Omental fat pad (tissue), 4 donors: ENCODE measurements around the gene KDM6A. TPM values are rescaled to one million over a fixed set of nuclear protein-coding genes. Genes with fewer than 3 reads are reported as not detected.
"Not testable (repeated sequence)": the region's sequence is repeated elsewhere in the genome, so short reads cannot be mapped to it uniquely, and the experiment has no call there.

Experiments
- ATAC-seq: fragments of 150-250 bp; one replicate; pipeline ENCODE4 v1.9.1; 2016; ENCODE audit warnings: mild to moderate bottlenecking, moderate library complexity; ENCODE audit not compliant: low FRiP score
- DNase-seq: peaks from one replicate; pipeline ENCODE4 v3.0.0-alpha.2; 2019; ENCODE audit warnings: low spot score
- CTCF ChIP-seq, 3 donors: fragments of 450-650 bp; IDR thresholded peaks; one replicate each; pipeline ENCODE4 v1.5.1; 2016 to 2017; ENCODE audit warnings: antibody characterized with exemption in 3 of 3, mild to moderate bottlenecking in 3 of 3, moderate library complexity in 2 of 3
- total RNA-seq, 4 donors: library from RNA; depleted of rRNA; stranded (reverse); fragments of >200 nt; gene quantifications; one replicate each; pipeline ENCODE4 v1.1.0, GENCODE V29; 2016

KDM6A gene
- total RNA-seq, 4 donors from 2014 or later: 24.4 to 41.3 (median 29.9) TPM

GRCh38 chrX:44844204-44844603, 28.8 kb upstream of the KDM6A start:
- DNase-seq (no peak), ATAC-seq (no peak)
- no peak for TF ChIP-seq CTCF (IDR thresholded peaks at IDR 0.05)

GRCh38 chrX:44850891-44851290, 22.1 kb upstream of the KDM6A start:
- not testable (repeated sequence) for ATAC-seq

GRCh38 chrX:44871114-44871645, 1.8 kb upstream of the KDM6A start:
- TF ChIP-seq CTCF (IDR thresholded peaks at IDR 0.05): no peak
- DNase-seq (no peak), ATAC-seq (no peak)

More at GRCh38 chrX:44850891-44851290, 22.1 kb upstream of the KDM6A start:
- DNase-seq: not testable (repeated sequence)

GRCh38 chrX:44871931-44872820, 812 bp upstream of the KDM6A start:
- DNase-seq (no peak), ATAC-seq (peak; percentile 46)
- TF ChIP-seq CTCF (IDR thresholded peaks at IDR 0.05): no peak

- ATAC-seq: peak; percentile 31
- TF ChIP-seq CTCF (IDR thresholded peaks at IDR 0.05): no peak
- no peak for DNase-seq
Measured at GRCh38 chrX:44873415-44874276, 658 bp downstream of the KDM6A start.

GRCh38 chrX:44874420-44875184, 1.6 kb downstream of the KDM6A start:
- no peak for ATAC-seq
- DNase-seq: no peak
- no peak for TF ChIP-seq CTCF (IDR thresholded peaks at IDR 0.05)

- no peak for TF ChIP-seq CTCF (IDR thresholded peaks at IDR 0.05)
- ATAC-seq (no peak), DNase-seq (no peak)
Measured at GRCh38 chrX:44875185-44875489, 2.1 kb downstream of the KDM6A start.
